Uterus (tissue), 2 donors: ENCODE data around the gene ART1.

ENCODE experiments used
- POLR2A ChIP-seq, 2 donors: fragments of 450-650 bp; IDR thresholded peaks; one replicate each; pipeline ENCODE4 v1.6.1; 2016; ENCODE audit warnings: antibody characterized with exemption in 2 of 2, mild to moderate bottlenecking in 1 of 2, moderate library complexity in 1 of 2
- TF ChIP-seq, protein P1 (sequence below), 4 experiments: fragments of 200-600 bp in 2 of 4; fragments of 450-650 bp in 2 of 4; sonication (generic) in 2 of 4; IDR thresholded peaks; one replicate each; pipeline ENCODE4 v1.5.1; 2016 to 2019; ENCODE audit warnings: antibody characterized with exemption in 4 of 4, mild to moderate bottlenecking in 2 of 4, moderate library complexity in 1 of 4

DNA sequence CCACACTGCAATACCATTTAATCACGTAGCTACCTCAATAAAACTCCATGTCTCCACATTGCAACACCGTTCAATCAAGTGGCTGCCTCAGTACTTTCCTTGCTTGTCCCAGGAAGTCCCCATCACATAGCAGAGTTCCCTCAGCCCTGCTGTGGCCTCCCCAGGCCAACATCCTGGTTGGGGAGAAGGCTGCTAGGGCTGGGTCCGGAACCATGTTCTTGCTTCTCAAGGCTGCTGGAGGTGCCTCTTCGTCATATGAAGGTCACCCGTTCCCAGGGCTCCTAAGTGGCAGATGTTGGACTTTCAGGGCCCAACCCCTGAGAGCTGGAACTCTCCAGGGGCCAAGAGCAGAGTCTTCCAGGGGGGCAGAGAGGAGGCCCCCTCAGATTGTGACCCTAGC lies 6.4 kb upstream of the ART1 start:
- TF ChIP-seq, protein P1, sequence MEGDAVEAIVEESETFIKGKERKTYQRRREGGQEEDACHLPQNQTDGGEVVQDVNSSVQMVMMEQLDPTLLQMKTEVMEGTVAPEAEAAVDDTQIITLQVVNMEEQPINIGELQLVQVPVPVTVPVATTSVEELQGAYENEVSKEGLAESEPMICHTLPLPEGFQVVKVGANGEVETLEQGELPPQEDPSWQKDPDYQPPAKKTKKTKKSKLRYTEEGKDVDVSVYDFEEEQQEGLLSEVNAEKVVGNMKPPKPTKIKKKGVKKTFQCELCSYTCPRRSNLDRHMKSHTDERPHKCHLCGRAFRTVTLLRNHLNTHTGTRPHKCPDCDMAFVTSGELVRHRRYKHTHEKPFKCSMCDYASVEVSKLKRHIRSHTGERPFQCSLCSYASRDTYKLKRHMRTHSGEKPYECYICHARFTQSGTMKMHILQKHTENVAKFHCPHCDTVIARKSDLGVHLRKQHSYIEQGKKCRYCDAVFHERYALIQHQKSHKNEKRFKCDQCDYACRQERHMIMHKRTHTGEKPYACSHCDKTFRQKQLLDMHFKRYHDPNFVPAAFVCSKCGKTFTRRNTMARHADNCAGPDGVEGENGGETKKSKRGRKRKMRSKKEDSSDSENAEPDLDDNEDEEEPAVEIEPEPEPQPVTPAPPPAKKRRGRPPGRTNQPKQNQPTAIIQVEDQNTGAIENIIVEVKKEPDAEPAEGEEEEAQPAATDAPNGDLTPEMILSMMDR (IDR thresholded peaks at IDR 0.05): no peak
- TF ChIP-seq POLR2A (IDR thresholded peaks at IDR 0.05): no peak
